ENCODE results near the gene M1AP.
A peak's percentile ranks its signal among the peaks of the same experiment; 100 is the strongest.

DNA sequence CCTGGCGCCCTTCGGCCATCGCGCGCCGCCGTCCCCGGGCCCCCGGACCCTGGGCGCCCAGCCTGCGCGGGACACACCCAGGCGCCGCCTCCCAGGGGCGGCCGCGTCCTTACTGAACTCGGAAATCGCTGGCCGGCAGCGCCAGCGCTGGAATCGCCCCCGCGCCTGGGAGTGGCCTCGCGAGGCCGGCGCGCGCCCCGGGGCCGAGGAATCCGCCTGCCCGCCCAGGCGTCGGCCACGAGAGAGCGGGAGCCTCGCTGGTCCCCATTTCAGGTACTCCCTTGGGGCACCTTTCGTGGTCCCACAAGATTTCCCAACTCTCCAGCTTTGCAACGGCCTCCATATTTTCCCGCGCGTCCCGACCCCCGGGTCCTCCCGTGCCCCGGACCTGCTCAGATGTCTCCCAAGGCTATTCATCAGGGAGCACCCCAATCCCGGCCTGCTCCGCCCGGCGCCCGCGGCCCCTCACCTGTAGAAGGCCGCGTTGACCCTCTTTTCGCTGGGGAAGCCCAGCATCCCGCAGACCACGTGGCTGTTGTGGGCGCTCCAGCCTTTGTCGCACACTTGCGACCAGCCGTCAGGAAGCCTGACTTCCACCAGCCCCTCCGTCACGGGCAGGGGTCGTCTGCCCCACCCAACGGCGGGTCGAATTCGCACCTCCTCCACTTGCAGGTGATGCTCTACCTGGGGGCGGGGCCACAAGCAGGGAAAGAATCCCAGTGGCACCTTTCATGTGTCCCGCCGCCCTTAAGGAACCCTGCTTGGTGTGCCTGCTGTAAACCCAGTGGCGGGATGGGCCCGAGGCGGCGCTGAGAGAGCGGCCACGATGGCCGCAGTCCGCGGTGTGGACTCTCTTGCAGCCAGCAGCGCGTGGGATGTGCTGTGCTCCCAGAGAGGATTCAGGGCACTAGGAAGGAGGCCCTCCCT lies 99.0 kb downstream of the M1AP start:
- TF ChIP-seq, protein P1, sequence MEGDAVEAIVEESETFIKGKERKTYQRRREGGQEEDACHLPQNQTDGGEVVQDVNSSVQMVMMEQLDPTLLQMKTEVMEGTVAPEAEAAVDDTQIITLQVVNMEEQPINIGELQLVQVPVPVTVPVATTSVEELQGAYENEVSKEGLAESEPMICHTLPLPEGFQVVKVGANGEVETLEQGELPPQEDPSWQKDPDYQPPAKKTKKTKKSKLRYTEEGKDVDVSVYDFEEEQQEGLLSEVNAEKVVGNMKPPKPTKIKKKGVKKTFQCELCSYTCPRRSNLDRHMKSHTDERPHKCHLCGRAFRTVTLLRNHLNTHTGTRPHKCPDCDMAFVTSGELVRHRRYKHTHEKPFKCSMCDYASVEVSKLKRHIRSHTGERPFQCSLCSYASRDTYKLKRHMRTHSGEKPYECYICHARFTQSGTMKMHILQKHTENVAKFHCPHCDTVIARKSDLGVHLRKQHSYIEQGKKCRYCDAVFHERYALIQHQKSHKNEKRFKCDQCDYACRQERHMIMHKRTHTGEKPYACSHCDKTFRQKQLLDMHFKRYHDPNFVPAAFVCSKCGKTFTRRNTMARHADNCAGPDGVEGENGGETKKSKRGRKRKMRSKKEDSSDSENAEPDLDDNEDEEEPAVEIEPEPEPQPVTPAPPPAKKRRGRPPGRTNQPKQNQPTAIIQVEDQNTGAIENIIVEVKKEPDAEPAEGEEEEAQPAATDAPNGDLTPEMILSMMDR (IDR thresholded peaks at IDR 0.05; ENCODE audit: control extremely low read depth in 1 of 3, insufficient read depth in 1 of 3, low read depth in 1 of 3, low read length in 3 of 3) = no peak; a peak in 1 of 4 replicates
- no peak for TF ChIP-seq EP300 (IDR thresholded peaks at IDR 0.05; ENCODE audit: borderline replicate concordance in 1 of 2, low read depth in 2 of 2, low read length in 2 of 2)
- TF ChIP-seq EZH2 (IDR thresholded peaks at IDR 0.05; ENCODE audit: low read depth, low read length, severe bottlenecking) = peak; percentile 53
- TF ChIP-seq POLR2AphosphoS5 (IDR thresholded peaks at IDR 0.05; ENCODE audit: low read depth, low read length) = peak; percentile 82; the same call in 1 of the 2 replicates
- TF ChIP-seq POU5F1 (IDR thresholded peaks at IDR 0.05; ENCODE audit: low read depth, low read length) = no peak
- TF ChIP-seq SIN3A (conservative IDR thresholded peaks at IDR 0.05 in 1 of 2, IDR thresholded peaks at IDR 0.05 in 1 of 2; ENCODE audit: low read depth in 1 of 2, low read length in 2 of 2) = no peak; a peak in 2 of 4 replicates
- peak in 1 of 2 experiments; percentile 63; a peak in 2 of 3 replicates for TF ChIP-seq POLR2A (IDR thresholded peaks at IDR 0.05; ENCODE audit: control extremely low read depth in 1 of 2, low read depth in 2 of 2, low read length in 2 of 2)
- TF ChIP-seq TCF12 (IDR thresholded peaks at IDR 0.05; ENCODE audit: low read depth, low read length) = no peak
- TF ChIP-seq RAD21 (IDR thresholded peaks at IDR 0.05 in 1 of 2, conservative IDR thresholded peaks at IDR 0.05 in 1 of 2; ENCODE audit: low read depth in 2 of 2, low read length in 2 of 2) = no peak; a peak in 1 of 4 replicates
- TF ChIP-seq, protein P2, sequence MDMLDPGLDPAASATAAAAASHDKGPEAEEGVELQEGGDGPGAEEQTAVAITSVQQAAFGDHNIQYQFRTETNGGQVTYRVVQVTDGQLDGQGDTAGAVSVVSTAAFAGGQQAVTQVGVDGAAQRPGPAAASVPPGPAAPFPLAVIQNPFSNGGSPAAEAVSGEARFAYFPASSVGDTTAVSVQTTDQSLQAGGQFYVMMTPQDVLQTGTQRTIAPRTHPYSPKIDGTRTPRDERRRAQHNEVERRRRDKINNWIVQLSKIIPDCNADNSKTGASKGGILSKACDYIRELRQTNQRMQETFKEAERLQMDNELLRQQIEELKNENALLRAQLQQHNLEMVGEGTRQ (IDR thresholded peaks at IDR 0.05; ENCODE audit: low read length) = no peak
- TF ChIP-seq JUN (IDR thresholded peaks at IDR 0.05; ENCODE audit: low read depth, low read length) = no peak
- TF ChIP-seq ZNF274 (IDR thresholded peaks at IDR 0.05; ENCODE audit: borderline replicate concordance, extremely low read depth, low read length) = no peak
